Caco-2 (cell line): ENCODE measurements around the gene GRK1. TPM values are rescaled to one million over a fixed set of nuclear protein-coding genes. Genes with fewer than 3 reads are reported as not detected.

Experiments
- BruUV-seq: library from RNA; stranded (reverse); fragments of 400-500 nt; replicated peaks from 2 replicates; lab custom pipeline; 2021; lab: Mats Ljungman, UMichigan
- CTCF ChIA-PET: fragments of 300-600 bp; sonication (Branson Sonifier 250); formaldehyde crosslinking; loops from one replicate; lab custom pipeline; 2022; ENCODE audit warnings: antibody characterized with exemption; lab: Charles Lee
- POLR2A ChIA-PET: fragments of 300-600 bp; sonication (Branson Sonifier 250); formaldehyde crosslinking; loops from one replicate; lab custom pipeline; 2022; ENCODE audit warnings: antibody characterized with exemption; lab: Charles Lee
- DNase-seq, 2 experiments: peaks; one replicate each; pipeline versions ENCODE4 v3.0.0 to v3.0.0-alpha.2; 2020 to 2022
- H3K27me3 ChIP-seq: replicated peaks from 2 replicates; pipeline ENCODE4 v1.6.0; 2011; ENCODE audit warnings: low read length; ENCODE audit not compliant: control insufficient read depth, insufficient read depth
- H3K36me3 ChIP-seq: 2 replicates; pipeline ENCODE4 v1.5.1; 2011; ENCODE audit warnings: low read length; ENCODE audit not compliant: control insufficient read depth, insufficient read depth
- H3K4me1 ChIP-seq: fragments of 250-450 bp; sonication (Bioruptor Pico); 2 replicates; pipeline ENCODE4 v1.5.1; 2020; ENCODE audit warnings: mild to moderate bottlenecking
- H3K4me3 ChIP-seq: 2 replicates; pipeline ENCODE4 v1.5.1; 2011; ENCODE audit warnings: low read depth, mild to moderate bottlenecking, control low read depth, low read length
- H3K9me3 ChIP-seq: fragments of 250-450 bp; sonication (Bioruptor Pico); 2 replicates; pipeline ENCODE4 v1.5.1; 2020; ENCODE audit warnings: mild to moderate bottlenecking, moderate library complexity
- H3K27ac Mint-ChIP-seq: one replicate; pipeline ENCODE4 v1.8.0; 2022; ENCODE audit warnings: mixed read lengths; ENCODE audit not compliant: unreplicated experiment
- H3K27me3 Mint-ChIP-seq: one replicate; pipeline ENCODE4 v1.8.0; 2022; ENCODE audit warnings: mixed read lengths; ENCODE audit not compliant: insufficient read depth, unreplicated experiment
- H3K36me3 Mint-ChIP-seq: one replicate; pipeline ENCODE4 v1.8.0; 2022; ENCODE audit warnings: mild to moderate bottlenecking, mixed read lengths; ENCODE audit not compliant: insufficient read depth, unreplicated experiment
- H3K4me1 Mint-ChIP-seq: one replicate; pipeline ENCODE4 v1.8.0; 2022; ENCODE audit warnings: low read depth, mixed read lengths; ENCODE audit not compliant: unreplicated experiment
- H3K4me3 Mint-ChIP-seq: one replicate; pipeline ENCODE4 v1.8.0; 2022; ENCODE audit warnings: mild to moderate bottlenecking, moderate library complexity, mixed read lengths; ENCODE audit not compliant: unreplicated experiment
- H3K9me3 Mint-ChIP-seq: one replicate; pipeline ENCODE4 v1.8.0; 2022; ENCODE audit warnings: mixed read lengths; ENCODE audit not compliant: unreplicated experiment
- CTCF ChIP-seq, 2 experiments: fragments of 200-600 bp in 1 of 2; IDR thresholded peaks; 1 replicate in 1 of 2; 2 replicates in 1 of 2; pipeline versions ENCODE4 v1.5.1 to v1.8.0; 2011 to 2022; ENCODE audit warnings: antibody characterized with exemption in 1 of 2, control low read depth in 1 of 2, inconsistent platforms in 1 of 2, low read depth in 1 of 2, low read length in 1 of 2, mild to moderate bottlenecking in 1 of 2, moderate library complexity in 1 of 2; ENCODE audit not compliant: insufficient read depth in 1 of 2, severe bottlenecking in 1 of 2, unreplicated experiment in 1 of 2
- intact Hi-C: fragments of 100-400 bp; cut with micrococcal nuclease; formaldehyde crosslinking; loops from one replicate; pipeline ENCODE4 v1.10.0; 2022; ENCODE audit not compliant: unreplicated experiment
- total RNA-seq: library from RNA; stranded (reverse); gene quantifications from 2 replicates; pipeline ENCODE4 v1.2.3, GENCODE V29; 2022

The GRK1 gene
- total RNA-seq, 1 experiment from 2014 or later, result not detected

GRCh38 chr13:113734826-113735125 is 67.8 kb downstream of the GRK1 start:
- H3K9me3 Mint-ChIP-seq, result no peaks in the 10 kb centered on the region
- no peak overlapping the region for H3K4me3 Mint-ChIP-seq
- BruUV-seq, result no TSS peak
- ChIA-PET CTCF (no interaction called here), POLR2A (no interaction called here)
- Histone ChIP-seq H3K27me3 (no peaks in the 10 kb centered on the region), H3K9me3 (peaks cover 13% of the 10 kb centered on the region), H3K4me3 (no peak overlapping the region), H3K36me3 (no peaks in the 10 kb centered on the region), H3K4me1 (0 out of 2 replicates have a peak, but pooled peaks cover 3% of the 10 kb centered on the region)
- intact Hi-C loops, result no loop called here
- DNase-seq, result no peak
- no peaks in the 10 kb centered on the region for H3K27me3 Mint-ChIP-seq
- H3K27ac Mint-ChIP-seq, result no peak overlapping the region
- peaks cover 10% of the 10 kb centered on the region for H3K36me3 Mint-ChIP-seq
- TF ChIP-seq CTCF (IDR thresholded peaks at IDR 0.05; ENCODE audit: insufficient read depth in 1 of 2, low read depth in 1 of 2, low read length in 1 of 2, severe bottlenecking in 1 of 2, unreplicated experiment in 1 of 2), result no peak
- H3K4me1 Mint-ChIP-seq, result no peaks in the 10 kb centered on the region

GRCh38 chr13:113735194-113735593 is 68.2 kb downstream of the GRK1 start:
- 0 out of 2 replicates have a peak, but pooled peaks cover 3% of the 10 kb centered on the region for H3K4me1 ChIP-seq
- H3K9me3 Mint-ChIP-seq, result no peaks in the 10 kb centered on the region
- no peaks in the 10 kb centered on the region for H3K27me3 Mint-ChIP-seq
- ChIA-PET CTCF (no interaction called here), POLR2A (no interaction called here)
- no TSS peak for BruUV-seq
- H3K4me3 Mint-ChIP-seq, result no peak overlapping the region
- H3K4me1 Mint-ChIP-seq, result no peaks in the 10 kb centered on the region
- H3K36me3 ChIP-seq, result no peaks in the 10 kb centered on the region
- TF ChIP-seq CTCF (IDR thresholded peaks at IDR 0.05; ENCODE audit: insufficient read depth in 1 of 2, low read depth in 1 of 2, low read length in 1 of 2, severe bottlenecking in 1 of 2, unreplicated experiment in 1 of 2), result no peak
- no peaks in the 10 kb centered on the region for H3K27me3 ChIP-seq
- H3K27ac Mint-ChIP-seq, result no peak overlapping the region
- peaks cover 13% of the 10 kb centered on the region for H3K9me3 ChIP-seq
- intact Hi-C loops, result no loop called here
- H3K36me3 Mint-ChIP-seq, result peaks cover 10% of the 10 kb centered on the region
- DNase-seq, result no peak
- H3K4me3 ChIP-seq, result no peak overlapping the region

GRCh38 chr13:113735750-113736149 is 68.7 kb downstream of the GRK1 start:
- no peak overlapping the region for H3K4me3 ChIP-seq
- Mint-ChIP-seq H3K4me3 (no peak overlapping the region), H3K27me3 (no peaks in the 10 kb centered on the region), H3K4me1 (no peaks in the 10 kb centered on the region), H3K36me3 (peaks cover 5% of the 10 kb centered on the region), H3K27ac (no peak overlapping the region), H3K9me3 (no peaks in the 10 kb centered on the region)
- ChIA-PET CTCF (no interaction called here), POLR2A (no interaction called here)
- TF ChIP-seq CTCF (IDR thresholded peaks at IDR 0.05; ENCODE audit: insufficient read depth in 1 of 2, low read depth in 1 of 2, low read length in 1 of 2, severe bottlenecking in 1 of 2, unreplicated experiment in 1 of 2), result no peak
- no TSS peak for BruUV-seq
- no peaks in the 10 kb centered on the region for H3K36me3 ChIP-seq
- no peak for DNase-seq
- peaks cover 13% of the 10 kb centered on the region for H3K9me3 ChIP-seq
- no peaks in the 10 kb centered on the region for H3K27me3 ChIP-seq
- H3K4me1 ChIP-seq, result 0 out of 2 replicates have a peak, but pooled peaks cover 3% of the 10 kb centered on the region
- intact Hi-C loops, result no loop called here
